HepG2 (cell line): ENCODE data around the gene ASAP2. TPM values are rescaled to one million over a fixed set of nuclear protein-coding genes. Genes with fewer than 3 reads are reported as not detected.

Experiments
- CHD2 ChIP-seq: IDR thresholded peaks from 2 replicates; pipeline ENCODE4 v1.6.1; 2011; ENCODE audit warnings: low read depth, low read length, improper control_type of control experiment
- CREB1 ChIP-seq, 2 experiments: fragments of 450-650 bp in 1 of 2; IDR thresholded peaks; 2 replicates each; pipeline ENCODE4 v1.6.1; 2016 to 2017; ENCODE audit warnings: control low read depth in 1 of 2, mild to moderate bottlenecking in 1 of 2, missing compliant biosample characterization in 1 of 2, missing genetic modification characterization in 1 of 2
- IKZF4 ChIP-seq: sonication (generic); formaldehyde crosslinking; IDR thresholded peaks from 2 replicates; pipeline ENCODE4 v1.5.1; 2020; ENCODE audit warnings: borderline replicate concordance, mild to moderate bottlenecking, low read depth, missing genetic modification reagents; ENCODE audit errors: not compliant biosample characterization
- JARID2 ChIP-seq: sonication (generic); formaldehyde crosslinking; IDR thresholded peaks from 2 replicates; pipeline ENCODE4 v1.8.1; 2023; ENCODE audit warnings: missing genetic modification reagents, inconsistent platforms; ENCODE audit not compliant: insufficient replicate concordance
- JUNB ChIP-seq: sonication (generic); formaldehyde crosslinking; IDR thresholded peaks from 2 replicates; pipeline ENCODE4 v1.8.0; 2022; ENCODE audit warnings: missing genetic modification reagents, mild to moderate bottlenecking, borderline replicate concordance
- MTF2 ChIP-seq: sonication (generic); formaldehyde crosslinking; IDR thresholded peaks from 2 replicates; pipeline ENCODE4 v1.5.0; 2020; ENCODE audit warnings: missing genetic modification reagents, borderline replicate concordance
- PAWR ChIP-seq: sonication (generic); formaldehyde crosslinking; IDR thresholded peaks from 2 replicates; pipeline ENCODE4 v1.4.0; 2020; ENCODE audit warnings: missing genetic modification reagents, mild to moderate bottlenecking, borderline replicate concordance
- PHF20 ChIP-seq: sonication (generic); formaldehyde crosslinking; IDR thresholded peaks from 2 replicates; pipeline ENCODE4 v1.5.0; 2020; ENCODE audit warnings: mild to moderate bottlenecking, missing genetic modification reagents
- SALL2 ChIP-seq: sonication (generic); formaldehyde crosslinking; IDR thresholded peaks from 2 replicates; pipeline ENCODE4 v1.8.1; 2023; ENCODE audit warnings: mild to moderate bottlenecking, missing genetic modification reagents, inconsistent platforms
- THAP11 ChIP-seq: IDR thresholded peaks from 2 replicates; pipeline ENCODE4 v1.6.1; 2016; ENCODE audit warnings: missing biosample characterization, missing genetic modification reagents
- ZBTB21 ChIP-seq: sonication (generic); formaldehyde crosslinking; IDR thresholded peaks from 2 replicates; pipeline ENCODE4 v1.4.0; 2020; ENCODE audit warnings: missing genetic modification reagents
- ZNF256 ChIP-seq: sonication (generic); formaldehyde crosslinking; conservative IDR thresholded peaks from 2 replicates; pipeline ENCODE4 v1.4.0; 2020; ENCODE audit warnings: missing genetic modification reagents
- ZNF367 ChIP-seq: sonication (generic); formaldehyde crosslinking; IDR thresholded peaks from 2 replicates; pipeline ENCODE4 v1.4.0; 2020; ENCODE audit warnings: missing genetic modification reagents, borderline replicate concordance
- ZNF652 ChIP-seq: IDR thresholded peaks from 2 replicates; pipeline ENCODE4 v1.6.1; 2016; ENCODE audit warnings: low read depth, borderline replicate concordance
- ZNF850 ChIP-seq: sonication (generic); formaldehyde crosslinking; conservative IDR thresholded peaks from 2 replicates; pipeline ENCODE4 v1.9.0; 2021; ENCODE audit warnings: mild to moderate bottlenecking, missing genetic modification reagents
- polyA plus RNA-seq, 8 experiments: library from polyadenylated mRNA; depleted of rRNA in 3 of 8; stranded (reverse) in 7 of 8; unstranded in 1 of 8; fragments of >200 nt; fragmentation: Illumina TruSeq in 4 of 8; extraction: Trizol in 4 of 8; gene quantifications; 2 replicates each; pipeline versions ENCODE4 v1.2.1 to v1.2.3, GENCODE V29; 2011 to 2016; ENCODE audit warnings: low read depth in 4 of 8, missing spikeins in 1 of 8, mixed read lengths in 1 of 8; ENCODE audit not compliant: insufficient read depth in 1 of 8
- total RNA-seq, 5 experiments: library from RNA; depleted of rRNA; stranded (reverse); fragments of >200 nt; fragmentation: Illumina TruSeq; extraction: Trizol; gene quantifications; 2 replicates each; pipeline ENCODE4 v1.2.3, GENCODE V29; 2016; ENCODE audit warnings: low read depth in 1 of 5
- TF ChIP-seq, protein P1 (sequence below), 2 experiments: sonication (generic) in 1 of 2; formaldehyde crosslinking in 1 of 2; IDR thresholded peaks; 2 replicates each; pipeline versions ENCODE4 v1.4.0 to v1.6.1; 2018 to 2020; ENCODE audit warnings: missing genetic modification reagents in 2 of 2, borderline replicate concordance in 1 of 2, low read depth in 1 of 2, mild to moderate bottlenecking in 1 of 2, missing biosample characterization in 1 of 2
- TF ChIP-seq, protein P2 (sequence below): sonication (generic); formaldehyde crosslinking; IDR thresholded peaks from 2 replicates; pipeline ENCODE4 v1.4.0; 2020; ENCODE audit warnings: low read depth, missing genetic modification reagents

The ASAP2 gene
- total and polyA plus RNA-seq, 2 of the 13 experiments (the other 11 are each of a cell fraction or from before 2014, with no cell fraction given), result 7.3 to 22.3 TPM

DNA sequence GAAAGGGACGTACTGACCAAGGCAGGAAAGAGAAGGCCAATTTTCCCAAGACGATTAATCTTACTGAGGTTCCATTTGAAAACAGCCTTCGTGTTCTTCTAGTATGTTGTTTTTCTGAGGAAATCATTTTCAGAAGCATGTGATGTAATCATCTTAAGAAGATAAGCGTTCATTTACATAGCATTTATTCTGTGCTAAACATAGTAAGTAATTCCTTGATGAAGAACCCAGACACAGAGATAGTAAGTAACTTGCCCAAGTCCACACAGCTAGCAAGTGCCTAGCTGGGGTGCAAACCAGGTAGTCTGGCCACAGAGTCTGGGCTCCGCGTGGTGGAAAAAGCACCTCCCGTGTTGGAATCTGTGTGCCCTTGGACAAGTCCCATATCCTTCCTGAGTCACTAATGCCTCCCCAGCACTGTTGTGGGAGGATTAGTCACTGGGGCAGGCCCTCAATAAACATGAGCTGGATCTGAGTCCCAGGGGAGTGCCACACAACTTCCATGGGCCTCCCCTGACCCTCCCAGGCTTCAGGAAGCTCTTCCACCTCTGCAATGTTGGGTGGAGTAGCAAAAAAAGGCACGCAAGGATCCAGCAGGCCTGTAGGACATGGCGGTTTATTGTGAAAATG is 26.9 kb upstream of the ASAP2 start (continued):
- TF ChIP-seq, protein P1, sequence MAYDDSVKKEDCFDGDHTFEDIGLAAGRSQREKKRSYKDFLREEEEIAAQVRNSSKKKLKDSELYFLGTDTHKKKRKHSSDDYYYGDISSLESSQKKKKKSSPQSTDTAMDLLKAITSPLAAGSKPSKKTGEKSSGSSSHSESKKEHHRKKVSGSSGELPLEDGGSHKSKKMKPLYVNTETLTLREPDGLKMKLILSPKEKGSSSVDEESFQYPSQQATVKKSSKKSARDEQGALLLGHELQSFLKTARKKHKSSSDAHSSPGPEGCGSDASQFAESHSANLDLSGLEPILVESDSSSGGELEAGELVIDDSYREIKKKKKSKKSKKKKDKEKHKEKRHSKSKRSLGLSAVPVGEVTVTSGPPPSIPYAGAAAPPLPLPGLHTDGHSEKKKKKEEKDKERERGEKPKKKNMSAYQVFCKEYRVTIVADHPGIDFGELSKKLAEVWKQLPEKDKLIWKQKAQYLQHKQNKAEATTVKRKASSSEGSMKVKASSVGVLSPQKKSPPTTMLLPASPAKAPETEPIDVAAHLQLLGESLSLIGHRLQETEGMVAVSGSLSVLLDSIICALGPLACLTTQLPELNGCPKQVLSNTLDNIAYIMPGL (CRISPR knock-in tag; IDR thresholded peaks at IDR 0.05; ENCODE audit: borderline replicate concordance in 1 of 2, low read depth in 1 of 2), result no peak; a peak in 1 of 4 replicates
- TF ChIP-seq ZBTB21 (0 out of 2 replicates have a peak, but pooled peaks have one; percentile 4), JARID2 (CRISPR knock-in tag) (no peak), SALL2 (CRISPR knock-in tag) (no peak), ZNF850 (no peak), PAWR (CRISPR knock-in tag) (no peak), CHD2 (no peak), IKZF4 (CRISPR knock-in tag) (no peak), ZNF367 (no peak), JUNB (CRISPR knock-in tag) (no peak), ZNF256 (CRISPR knock-in tag) (no peak), PHF20 (no peak), ZNF652 (CRISPR knock-in tag) (no peak), CREB1 (IDR thresholded peaks at IDR 0.05) (no peak), CREB1 (CRISPR knock-in tag; IDR thresholded peaks at IDR 0.05) (no peak), MTF2 (no peak), THAP11 (CRISPR knock-in tag) (no peak)
- TF ChIP-seq, protein P2, sequence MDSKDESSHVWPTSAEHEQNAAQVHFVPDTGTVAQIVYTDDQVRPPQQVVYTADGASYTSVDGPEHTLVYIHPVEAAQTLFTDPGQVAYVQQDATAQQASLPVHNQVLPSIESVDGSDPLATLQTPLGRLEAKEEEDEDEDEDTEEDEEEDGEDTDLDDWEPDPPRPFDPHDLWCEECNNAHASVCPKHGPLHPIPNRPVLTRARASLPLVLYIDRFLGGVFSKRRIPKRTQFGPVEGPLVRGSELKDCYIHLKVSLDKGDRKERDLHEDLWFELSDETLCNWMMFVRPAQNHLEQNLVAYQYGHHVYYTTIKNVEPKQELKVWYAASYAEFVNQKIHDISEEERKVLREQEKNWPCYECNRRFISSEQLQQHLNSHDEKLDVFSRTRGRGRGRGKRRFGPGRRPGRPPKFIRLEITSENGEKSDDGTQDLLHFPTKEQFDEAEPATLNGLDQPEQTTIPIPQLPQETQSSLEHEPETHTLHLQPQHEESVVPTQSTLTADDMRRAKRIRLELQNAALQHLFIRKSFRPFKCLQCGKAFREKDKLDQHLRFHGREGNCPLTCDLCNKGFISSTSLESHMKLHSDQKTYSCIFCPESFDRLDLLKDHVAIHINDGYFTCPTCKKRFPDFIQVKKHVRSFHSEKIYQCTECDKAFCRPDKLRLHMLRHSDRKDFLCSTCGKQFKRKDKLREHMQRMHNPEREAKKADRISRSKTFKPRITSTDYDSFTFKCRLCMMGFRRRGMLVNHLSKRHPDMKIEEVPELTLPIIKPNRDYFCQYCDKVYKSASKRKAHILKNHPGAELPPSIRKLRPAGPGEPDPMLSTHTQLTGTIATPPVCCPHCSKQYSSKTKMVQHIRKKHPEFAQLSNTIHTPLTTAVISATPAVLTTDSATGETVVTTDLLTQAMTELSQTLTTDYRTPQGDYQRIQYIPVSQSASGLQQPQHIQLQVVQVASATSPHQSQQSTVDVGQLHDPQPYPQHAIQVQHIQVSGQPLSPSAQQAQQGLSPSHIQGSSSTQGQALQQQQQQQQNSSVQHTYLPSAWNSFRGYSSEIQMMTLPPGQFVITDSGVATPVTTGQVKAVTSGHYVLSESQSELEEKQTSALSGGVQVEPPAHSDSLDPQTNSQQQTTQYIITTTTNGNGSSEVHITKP (CRISPR knock-in tag), result 0 out of 2 replicates have a peak, but pooled peaks have one; percentile 37
